Jurkat, Clone E6-1 (cell line): ENCODE data around the gene UACA.
"Not testable (repeated sequence)": the region's sequence is repeated elsewhere in the genome, so short reads cannot be mapped to it uniquely, and the experiment has no call there.

Experiments used
- DNase-seq: peaks from one replicate; pipeline ENCODE4 v3.0.0-alpha.2; 2011; ENCODE audit warnings: low read depth, low spot score
- H3K4me3 ChIP-seq: 2 replicates; pipeline ENCODE4 v1.5.1; 2011; ENCODE audit warnings: mild to moderate bottlenecking, low read length, control low read depth, moderate library complexity

UACA gene

DNA sequence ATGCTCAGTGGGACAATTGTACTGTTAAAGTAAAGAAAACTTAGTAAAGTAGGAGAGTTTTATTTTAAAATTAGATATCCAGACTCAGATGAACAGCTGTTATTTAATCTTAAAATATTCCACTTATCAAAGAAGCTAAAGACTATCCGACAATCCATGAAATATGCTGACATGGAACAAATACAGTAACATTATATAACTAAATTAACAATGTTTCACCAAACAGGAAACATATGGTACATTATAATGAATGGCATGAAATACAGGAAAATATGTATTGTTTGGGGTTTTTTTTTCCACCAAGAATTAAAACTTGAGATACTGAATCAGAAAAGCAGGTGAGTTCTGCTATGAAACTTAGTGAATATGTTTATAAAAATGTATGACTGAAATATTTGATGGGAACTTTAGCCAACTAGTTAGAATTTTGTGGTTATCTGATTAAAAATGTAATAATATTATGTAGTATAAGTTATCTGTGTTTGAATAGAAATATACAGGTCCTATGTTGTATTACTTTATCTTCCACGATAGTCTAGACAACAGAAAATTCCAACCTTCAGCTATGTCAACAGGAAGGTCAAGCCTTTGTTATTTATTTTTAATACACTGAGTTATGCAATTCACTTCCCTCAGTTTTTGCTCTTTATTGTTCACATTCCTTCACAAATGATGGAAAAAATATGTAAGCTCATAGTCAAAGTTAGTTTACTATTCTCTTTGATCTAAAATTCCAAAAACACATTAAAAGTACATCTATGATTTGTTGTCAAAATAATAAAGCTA lies 72.7 kb downstream of the UACA start:
- DNase-seq = no peak

DNA sequence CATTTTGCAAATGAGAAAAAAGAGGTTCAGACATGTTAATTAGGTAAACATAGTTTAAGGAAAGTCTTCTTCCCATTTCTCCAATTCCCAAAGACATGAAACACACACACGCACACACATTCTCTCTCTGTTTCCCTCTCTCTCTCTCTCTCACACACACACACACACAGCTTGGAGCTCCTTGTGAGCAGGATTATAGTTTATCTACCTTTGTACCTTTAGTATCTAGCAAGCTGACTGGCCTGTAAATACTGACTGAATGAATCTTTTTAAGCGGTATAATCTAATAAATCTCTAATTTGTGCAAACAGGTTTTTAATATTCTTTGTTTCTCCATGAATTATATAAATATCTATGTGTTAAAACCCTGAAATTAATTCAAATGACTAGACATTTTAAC lies 73.3 kb downstream of the UACA start:
- H3K4me3 ChIP-seq = no peak overlapping the region
- DNase-seq = no peak

More for the DNA sequence above, 72.7 kb downstream of the UACA start:
- no peak overlapping the region for H3K4me3 ChIP-seq

DNA sequence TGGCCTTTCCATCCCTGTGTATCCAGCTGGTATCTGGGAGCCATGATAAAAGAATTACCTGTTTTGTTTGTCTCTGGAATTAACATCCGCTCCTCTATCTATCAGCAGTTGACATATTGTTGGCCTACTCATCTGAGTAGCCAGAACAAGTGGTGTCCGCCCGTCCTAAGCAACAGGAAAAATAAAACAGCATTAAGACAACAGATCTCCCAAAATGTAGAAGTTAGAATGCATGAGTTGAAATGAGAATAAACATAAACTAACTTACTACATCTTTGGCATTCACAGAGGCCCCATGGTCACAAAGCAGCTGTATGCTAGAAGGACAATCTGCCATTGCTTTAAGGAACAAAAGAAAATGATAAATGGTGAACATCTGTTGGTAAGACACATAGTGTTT lies 75.9 kb downstream of the UACA start:
- no peak overlapping the region for H3K4me3 ChIP-seq
- no peak for DNase-seq

DNA sequence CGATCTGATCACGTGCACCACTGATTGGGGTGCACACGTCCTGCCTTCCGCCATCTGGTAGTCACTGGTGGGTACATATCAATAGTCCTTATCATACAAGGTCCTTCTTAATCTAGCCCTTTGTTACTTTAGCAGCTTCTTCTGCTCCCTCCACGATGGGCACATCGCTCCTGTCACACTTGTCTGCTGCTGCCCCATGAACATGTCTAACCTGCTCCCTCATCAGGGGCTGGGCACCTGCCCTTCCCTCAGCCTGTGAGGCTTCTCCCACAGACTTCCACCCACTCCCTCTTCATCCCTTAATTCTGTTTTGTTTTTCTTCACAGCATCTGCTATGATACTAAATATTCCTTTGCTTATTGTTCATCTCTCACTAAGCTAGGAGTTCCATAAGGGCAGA lies 82.5 kb downstream of the UACA start:
- H3K4me3 ChIP-seq = no peak overlapping the region
- no peak for DNase-seq

DNA sequence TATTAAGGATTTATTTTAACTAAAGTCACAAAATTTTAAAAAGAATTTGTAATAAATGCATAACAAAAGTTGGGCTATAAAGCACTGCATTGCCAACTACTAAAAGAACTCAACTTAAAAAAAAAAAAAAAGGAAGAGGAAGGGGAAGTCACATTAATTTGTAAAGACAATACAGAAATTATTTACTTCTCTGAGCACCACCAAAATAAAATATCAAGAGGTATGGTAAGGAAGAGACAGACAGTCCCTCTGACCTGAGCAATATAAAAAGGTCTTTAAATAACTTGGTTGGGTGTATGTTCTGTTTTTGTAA lies 83.5 kb downstream of the UACA start:
- no peak overlapping the region for H3K4me3 ChIP-seq
- no peak for DNase-seq

DNA sequence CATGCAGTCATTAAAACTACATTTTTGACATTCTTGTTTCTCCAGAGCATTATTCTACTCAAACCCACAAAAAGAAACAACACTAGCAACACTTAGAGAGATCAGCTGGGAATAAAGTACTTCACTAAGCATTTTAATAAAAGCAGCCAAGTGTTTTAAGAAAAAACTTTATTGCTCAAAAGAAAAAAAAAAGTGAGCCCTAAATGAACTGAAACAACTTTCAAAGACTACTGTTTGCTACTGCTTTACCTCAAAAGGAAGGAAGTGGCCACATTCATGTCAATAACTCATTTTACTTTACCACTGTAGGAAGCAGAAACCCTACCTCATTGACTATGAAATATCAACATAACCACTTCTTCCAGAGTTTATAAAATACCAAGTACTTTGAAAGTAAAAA lies 91.3 kb downstream of the UACA start:
- H3K4me3 ChIP-seq = no peak overlapping the region
- DNase-seq = peak; percentile 93

DNA sequence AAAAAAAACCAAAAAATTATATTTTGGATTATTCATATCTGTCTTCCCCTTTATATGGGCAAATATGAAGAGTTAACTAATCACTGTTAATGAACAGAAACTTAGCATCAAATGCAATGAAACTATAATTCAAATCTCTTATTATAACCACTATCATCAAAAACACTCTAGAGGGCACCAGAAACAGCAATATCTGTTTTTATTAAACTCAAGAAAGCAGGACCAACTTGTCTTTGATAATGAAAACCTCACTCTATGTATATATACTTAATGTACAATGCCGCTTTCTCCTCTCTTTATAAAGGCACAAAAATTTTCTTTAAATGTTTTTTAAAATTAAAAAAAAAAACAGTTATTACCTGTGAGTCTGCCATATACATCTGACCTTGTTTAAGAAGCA lies 92.7 kb downstream of the UACA start:
- DNase-seq = peak; percentile 21
- no peak overlapping the region for H3K4me3 ChIP-seq

DNA sequence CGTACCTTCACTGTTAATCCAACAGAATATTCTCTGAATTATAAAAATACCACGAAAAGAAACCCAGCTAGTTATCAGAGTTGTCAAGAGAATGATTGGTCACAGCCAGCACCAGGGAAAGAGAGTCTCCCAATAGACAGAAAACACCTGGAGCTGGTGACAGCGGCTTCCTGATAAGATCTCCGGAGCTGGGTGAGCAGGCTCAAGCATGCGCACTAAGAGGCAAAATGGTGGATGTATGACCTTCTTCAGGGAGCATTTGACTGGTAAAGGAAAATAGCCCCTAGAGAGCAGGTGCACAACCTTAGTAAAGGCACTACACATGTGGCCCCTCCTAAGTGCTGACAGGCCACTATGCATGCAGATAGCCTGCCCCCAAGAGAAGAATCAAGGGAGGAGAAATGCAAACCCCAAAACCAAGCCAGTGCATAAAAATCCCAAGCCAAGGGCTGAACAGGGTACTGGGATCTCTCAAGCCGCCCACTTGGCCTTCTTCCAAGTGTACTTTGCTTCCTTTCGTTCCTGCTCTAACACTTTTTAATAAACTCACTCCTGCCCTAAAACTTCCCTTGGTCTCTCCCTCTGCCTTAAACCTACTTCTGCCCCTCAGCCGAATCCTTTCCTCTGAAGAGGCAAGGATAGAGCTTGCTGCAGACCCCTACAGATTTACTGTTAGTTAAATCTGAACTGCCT lies 93.2 kb downstream of the UACA start:
- peak; percentile 60 for DNase-seq
- no peak overlapping the region for H3K4me3 ChIP-seq

DNA sequence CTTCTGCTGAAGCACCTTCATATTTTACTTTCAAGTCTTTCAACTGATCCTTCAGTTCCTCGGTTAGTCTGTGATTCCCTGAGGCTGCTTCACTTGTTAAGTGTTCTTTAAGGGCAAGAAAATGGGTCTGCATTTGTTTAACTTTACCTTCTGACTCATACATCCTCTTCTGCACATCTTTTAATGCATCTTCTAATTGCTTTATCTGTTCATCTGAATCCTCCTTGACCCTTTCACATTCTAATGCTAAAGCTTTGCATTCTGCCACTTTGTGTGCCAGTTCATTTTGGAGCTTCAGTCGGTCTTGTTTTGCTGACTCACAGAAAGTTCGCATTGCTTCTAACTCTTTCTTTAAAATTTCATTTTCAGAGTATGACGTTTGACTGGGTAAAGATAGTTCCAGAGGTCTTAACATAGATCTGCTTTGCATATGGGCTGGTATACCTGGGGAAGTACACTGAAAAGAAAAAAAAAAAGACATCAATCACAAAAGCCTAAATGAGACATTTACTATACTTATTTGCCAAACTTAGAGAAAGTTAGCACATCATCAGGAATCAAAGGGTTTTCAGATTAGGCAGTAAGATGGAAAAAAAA lies 94.3 kb downstream of the UACA start:
- no peak overlapping the region for H3K4me3 ChIP-seq
- DNase-seq = no peak

DNA sequence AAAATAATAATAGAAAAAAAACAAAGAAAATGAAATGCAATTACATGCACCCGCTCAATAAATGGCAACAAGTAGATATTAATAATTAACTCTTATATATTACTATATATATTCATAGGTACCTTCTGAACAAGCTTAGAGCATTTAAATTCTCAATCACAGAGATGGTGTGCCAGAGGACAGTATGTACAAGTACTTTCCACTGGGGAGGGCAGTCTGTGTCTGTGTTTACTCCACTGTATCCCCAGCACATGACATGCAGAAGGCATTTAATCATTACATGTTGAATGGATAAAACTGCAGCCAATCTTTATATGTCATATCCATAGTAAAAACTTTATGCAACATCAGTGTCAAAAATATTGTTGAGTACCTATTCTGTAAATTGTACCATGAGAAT lies 97.8 kb downstream of the UACA start:
- DNase-seq = no peak
- no peak overlapping the region for H3K4me3 ChIP-seq

DNA sequence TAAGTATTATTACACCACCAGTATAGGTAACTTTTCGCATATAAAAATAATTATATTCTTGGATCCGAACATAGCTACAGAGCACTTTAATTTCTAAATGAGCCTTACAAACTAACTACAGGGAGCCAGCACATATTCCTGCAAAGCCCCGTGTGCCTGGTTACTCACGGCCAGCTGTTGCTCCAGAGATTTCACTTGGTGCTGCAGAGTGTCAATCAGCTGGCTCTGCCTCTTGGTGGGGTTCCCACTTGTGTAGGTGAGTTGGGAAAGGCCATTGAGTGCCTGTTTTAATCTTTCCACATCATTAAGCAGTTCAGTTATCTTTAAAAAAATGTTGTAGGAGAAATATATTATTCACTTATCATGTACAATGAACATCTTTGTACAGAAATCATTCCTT lies 98.9 kb downstream of the UACA start:
- DNase-seq = no peak
- H3K4me3 ChIP-seq = no peak overlapping the region

DNA sequence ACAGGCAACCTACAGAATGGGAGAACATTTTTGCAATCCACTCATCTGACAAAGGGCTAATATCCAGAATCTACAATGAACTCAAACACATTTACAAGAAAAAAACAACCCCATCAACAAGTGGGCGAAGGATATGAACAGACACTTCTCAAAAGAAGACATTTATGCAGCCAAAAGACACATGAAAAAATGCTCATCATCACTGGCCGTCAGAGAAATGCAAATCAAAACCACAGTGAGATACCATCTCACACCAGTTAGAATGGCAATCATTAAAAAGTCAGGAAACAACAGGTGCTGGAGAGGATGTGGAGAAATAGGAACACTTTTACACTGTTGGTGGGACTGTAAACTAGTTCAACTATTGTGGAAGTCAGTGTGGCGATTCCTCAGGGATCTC lies 100.3 kb downstream of the UACA start:
- H3K4me3 ChIP-seq, DNase-seq: not testable (repeated sequence)

DNA sequence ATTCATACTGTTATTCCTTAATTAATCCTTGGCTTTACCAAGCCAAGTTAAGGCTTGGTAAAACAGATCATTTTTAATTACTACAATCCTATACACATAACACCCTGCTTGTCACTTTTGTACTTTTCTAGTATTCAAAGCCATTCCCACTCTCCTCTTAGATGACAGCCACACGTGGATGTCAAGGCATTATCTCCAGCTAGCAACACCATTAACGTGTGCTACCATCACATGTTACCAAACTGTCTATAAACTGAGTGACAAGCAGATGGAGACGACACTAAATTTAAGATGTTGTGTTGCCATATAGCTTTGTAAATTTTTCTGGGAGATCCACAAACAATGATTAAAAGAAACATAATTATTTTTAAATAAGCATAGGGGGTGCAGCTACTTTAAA lies 103.7 kb downstream of the UACA start:
- no peak for DNase-seq
- H3K4me3 ChIP-seq = no peak overlapping the region

DNA sequence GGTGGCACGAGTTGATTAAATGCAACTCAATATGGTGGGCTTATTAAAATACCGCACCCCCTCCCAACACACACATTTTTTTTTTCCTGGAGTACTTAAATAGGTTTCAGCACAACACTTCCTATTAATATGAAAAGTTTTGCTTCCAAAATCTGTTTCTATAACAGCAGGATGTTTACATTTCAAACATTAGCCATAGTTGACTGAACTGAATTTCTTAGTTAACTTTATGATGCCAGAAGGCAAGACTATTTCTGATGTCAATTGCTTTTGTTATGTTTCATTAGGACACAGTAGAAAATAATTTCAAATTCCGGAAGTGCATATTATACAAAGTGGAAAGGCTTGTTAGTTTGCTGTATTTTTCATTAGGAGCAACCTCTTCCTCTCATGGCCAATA lies 104.7 kb downstream of the UACA start:
- H3K4me3 ChIP-seq = no peak overlapping the region
- DNase-seq = no peak

DNA sequence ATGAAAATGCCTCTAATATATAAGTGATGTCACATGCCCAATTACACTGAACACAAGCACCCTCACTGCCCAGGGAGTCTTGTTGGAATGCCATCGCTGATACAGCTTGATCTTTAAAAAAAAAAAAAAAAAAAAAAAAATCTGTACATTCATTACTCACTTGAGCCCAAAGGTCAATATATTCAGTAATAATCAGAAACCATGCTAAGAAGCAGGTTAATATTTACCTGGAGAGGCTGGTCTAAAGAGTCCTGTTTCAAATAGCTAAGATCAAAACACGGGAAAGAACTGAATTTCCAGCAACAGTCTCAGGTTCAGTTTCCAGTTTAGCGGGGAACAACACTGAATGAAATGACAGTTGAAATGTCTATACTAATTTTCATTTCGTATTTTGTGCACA lies 109.9 kb downstream of the UACA start:
- DNase-seq = no peak
- no peak overlapping the region for H3K4me3 ChIP-seq

DNA sequence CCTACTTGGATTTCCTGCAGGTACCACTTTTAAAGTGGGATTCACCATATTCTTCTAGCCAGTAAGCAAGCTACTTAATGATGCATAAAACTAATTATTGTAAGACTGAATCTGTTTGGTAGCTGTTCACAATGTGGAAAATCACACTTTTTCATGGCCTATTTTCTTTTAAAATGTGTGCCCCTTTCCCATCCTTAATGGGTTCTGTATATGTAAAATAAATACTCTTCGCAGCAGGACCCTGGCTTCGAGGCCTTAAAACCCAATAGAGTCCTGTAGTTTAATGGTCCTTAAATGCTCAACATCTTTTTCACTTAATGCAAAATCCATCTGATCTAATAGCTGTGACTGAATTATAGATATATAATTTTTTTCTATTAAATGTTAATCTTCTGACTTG lies 111.0 kb downstream of the UACA start:
- H3K4me3 ChIP-seq = no peak overlapping the region
- DNase-seq = no peak

DNA sequence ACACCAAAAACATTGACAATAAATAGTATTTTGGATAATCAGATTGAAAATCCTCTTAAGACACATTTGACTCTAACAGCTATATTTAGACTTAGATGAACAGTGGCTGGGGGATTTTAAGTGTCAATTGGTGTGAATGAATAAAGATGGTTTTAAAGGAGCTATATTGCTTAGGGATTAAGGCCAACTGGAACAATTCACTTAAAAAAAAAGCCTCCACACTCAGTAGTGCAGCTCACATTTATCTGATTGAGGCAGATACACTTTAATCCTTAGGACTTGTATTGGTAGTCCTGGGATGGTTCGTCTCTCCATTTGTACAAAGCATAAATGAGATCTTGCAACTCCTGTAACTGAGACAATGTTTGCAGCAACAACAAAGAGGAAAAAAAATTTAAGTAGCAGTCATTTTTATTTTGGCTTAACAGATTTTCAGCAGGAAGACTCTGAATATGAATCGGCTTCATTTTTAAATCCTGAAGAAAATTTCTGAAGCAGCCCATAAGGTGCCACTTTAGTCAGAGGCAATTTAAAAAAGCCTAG lies 112.0 kb downstream of the UACA start:
- DNase-seq = no peak
- no peak overlapping the region for H3K4me3 ChIP-seq

DNA sequence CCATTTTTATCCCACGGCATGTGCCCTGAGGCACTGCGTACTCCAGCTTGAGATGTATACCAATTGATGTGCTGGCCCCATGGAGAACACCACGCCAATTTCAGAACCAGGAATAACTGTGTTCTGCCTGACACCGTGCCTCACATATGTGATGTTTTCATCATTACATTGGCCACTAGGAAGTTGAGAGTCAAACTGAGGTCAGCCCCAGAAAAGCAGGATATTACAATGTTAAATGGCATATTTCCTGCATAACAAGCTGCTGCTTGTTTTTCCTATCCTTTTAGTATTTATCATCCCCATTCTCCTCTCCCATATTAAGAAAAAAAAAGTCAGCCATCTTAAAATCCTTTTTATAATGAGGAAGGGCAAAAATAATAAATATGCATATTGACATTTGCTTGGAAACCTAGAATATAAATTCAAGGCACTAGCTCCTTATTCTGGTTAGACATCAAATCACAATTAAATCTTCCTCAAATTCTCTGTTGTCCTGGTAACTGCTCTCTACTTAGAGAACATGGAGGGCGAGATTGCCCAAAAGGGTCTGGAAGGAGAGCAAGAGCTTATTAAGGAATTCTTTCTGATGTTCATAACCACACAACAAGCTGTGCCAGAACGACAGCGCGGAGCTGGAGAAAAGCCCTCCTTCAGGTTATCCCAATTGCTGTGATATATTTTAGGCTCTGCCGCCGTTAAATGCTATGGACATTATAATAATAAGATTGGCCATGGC lies 112.6 kb downstream of the UACA start:
- no peak overlapping the region for H3K4me3 ChIP-seq
- no peak for DNase-seq

DNA sequence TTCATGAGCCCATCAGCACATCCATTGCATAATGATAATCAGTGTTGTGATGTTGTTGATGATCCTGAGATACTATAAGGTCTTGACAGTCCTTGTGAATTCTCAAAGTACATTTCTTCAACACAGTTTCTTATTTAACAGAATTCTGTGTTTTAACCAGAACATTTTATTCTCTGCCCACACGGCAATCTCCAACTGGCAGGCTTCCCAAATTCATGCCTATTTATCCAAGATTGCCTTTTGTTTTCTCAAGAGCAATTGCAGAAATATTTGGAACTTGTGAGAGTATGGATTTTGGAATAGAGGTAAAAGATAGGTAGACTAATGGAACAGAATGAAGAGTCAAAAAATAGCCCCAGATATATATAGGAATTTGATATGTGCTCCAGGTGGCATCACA lies 116.0 kb downstream of the UACA start:
- DNase-seq = no peak
- H3K4me3 ChIP-seq = no peak overlapping the region

DNA sequence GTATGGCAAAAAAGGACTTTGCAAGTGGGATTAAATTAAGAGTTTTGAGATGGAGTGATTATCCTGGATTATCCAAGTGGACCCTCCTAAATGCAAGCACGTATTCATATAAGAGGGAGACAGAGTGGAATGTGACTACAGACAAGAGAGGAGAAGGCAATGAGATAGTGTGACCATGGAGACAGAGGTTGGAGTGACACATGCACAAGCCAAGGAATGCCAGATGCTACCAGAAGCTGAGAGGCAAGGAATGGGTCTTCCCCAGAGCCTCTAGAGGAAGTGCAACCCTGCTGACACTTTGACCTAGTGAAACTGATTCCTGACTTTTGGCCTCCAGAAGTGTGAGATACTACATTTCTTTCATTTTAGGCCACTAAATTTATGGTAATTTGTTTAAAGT lies 117.2 kb downstream of the UACA start:
- H3K4me3 ChIP-seq = no peak overlapping the region
- no peak for DNase-seq
